ENCODE measurements around the gene ROCK2. TPM values are rescaled to one million over a fixed set of nuclear protein-coding genes. Genes with fewer than 3 reads are reported as not detected.

Gene ROCK2
- total RNA-seq, 2 donors from 2014 or later = 29.6 to 32.2 TPM

- H3K9me3 ChIP-seq = no peaks in the 10 kb centered on the region
- H3K27me3 ChIP-seq (replicated peaks; ENCODE audit: insufficient read depth) = no peaks in the 10 kb centered on the region
- DNase-seq (ENCODE audit: low spot score) = no peak
- no peak overlapping the region for H3K4me3 ChIP-seq
- no peaks in the 10 kb centered on the region for H3K36me3 ChIP-seq
- 72% methylated on average over 1 of the region's 1 CpG for WGBS
- no peak overlapping the region for H3K27ac ChIP-seq
- no peak for TF ChIP-seq CTCF (IDR thresholded peaks at IDR 0.05)
- TF ChIP-seq POLR2A (IDR thresholded peaks at IDR 0.05) = no peak
- TF ChIP-seq POLR2AphosphoS5 (IDR thresholded peaks at IDR 0.05) = no peak
- intact Hi-C loops (cut with DNase I) = no loop called here
- no peaks in the 10 kb centered on the region for H3K4me1 ChIP-seq (replicated peaks)
Measured at GRCh38 chr2:11228692-11229091, 115.7 kb downstream of the ROCK2 start.

- Histone ChIP-seq H3K27me3 (replicated peaks; ENCODE audit: insufficient read depth) (no peaks in the 10 kb centered on the region), H3K27ac (no peak overlapping the region), H3K36me3 (no peaks in the 10 kb centered on the region), H3K4me1 (replicated peaks) (no peaks in the 10 kb centered on the region), H3K9me3 (no peaks in the 10 kb centered on the region), H3K4me3 (no peak overlapping the region)
- no peak for TF ChIP-seq CTCF (IDR thresholded peaks at IDR 0.05)
- no peak for DNase-seq (ENCODE audit: low spot score)
- intact Hi-C loops (cut with DNase I) = no loop called here
Measured at GRCh38 chr2:11227595-11227994, 116.8 kb downstream of the ROCK2 start.

- no peaks in the 10 kb centered on the region for H3K27me3 ChIP-seq (replicated peaks; ENCODE audit: insufficient read depth)
- H3K36me3 ChIP-seq = peaks cover 0 to 3% of the 10 kb centered on the region in 2 donors
- H3K4me3 ChIP-seq = no peak overlapping the region
- TF ChIP-seq POLR2A (IDR thresholded peaks at IDR 0.05) (no peak), CTCF (IDR thresholded peaks at IDR 0.05) (no peak), POLR2AphosphoS5 (IDR thresholded peaks at IDR 0.05) (no peak)
- no peaks in the 10 kb centered on the region for H3K9me3 ChIP-seq
- DNase-seq (ENCODE audit: low spot score) = no peak
- no peaks in the 10 kb centered on the region for H3K4me1 ChIP-seq (replicated peaks)
- no peak overlapping the region for H3K27ac ChIP-seq
- intact Hi-C loops (cut with DNase I) = no loop called here
Measured at GRCh38 chr2:11224887-11225286, 119.5 kb downstream of the ROCK2 start.

GRCh38 chr2:11222845-11223244, 121.6 kb downstream of the ROCK2 start:
- no peaks in the 10 kb centered on the region for H3K27me3 ChIP-seq (replicated peaks; ENCODE audit: insufficient read depth)
- intact Hi-C loops (cut with DNase I) = no loop called here
- H3K4me1 ChIP-seq (replicated peaks) = no peaks in the 10 kb centered on the region
- peaks cover 0 to 3% of the 10 kb centered on the region in 2 donors for H3K36me3 ChIP-seq
- TF ChIP-seq POLR2A (IDR thresholded peaks at IDR 0.05) (no peak), POLR2AphosphoS5 (IDR thresholded peaks at IDR 0.05) (no peak), CTCF (IDR thresholded peaks at IDR 0.05) (no peak)
- DNase-seq (ENCODE audit: low spot score) = no peak
- no peaks in the 10 kb centered on the region for H3K9me3 ChIP-seq
- WGBS = 83% methylated on average over 5 of the region's 5 CpGs
- H3K4me3 ChIP-seq = no peak overlapping the region
- H3K27ac ChIP-seq = no peak overlapping the region

- H3K27ac ChIP-seq = no peak overlapping the region
- DNase-seq (ENCODE audit: low spot score) = no peak
- intact Hi-C loops (cut with DNase I) = no loop called here
- TF ChIP-seq CTCF (IDR thresholded peaks at IDR 0.05) (no peak), POLR2A (IDR thresholded peaks at IDR 0.05) (no peak), POLR2AphosphoS5 (IDR thresholded peaks at IDR 0.05) (no peak)
- H3K4me3 ChIP-seq = no peak overlapping the region
- peaks cover 0 to 3% of the 10 kb centered on the region in 2 donors for H3K36me3 ChIP-seq
- H3K9me3 ChIP-seq = no peaks in the 10 kb centered on the region
- H3K4me1 ChIP-seq (replicated peaks) = no peaks in the 10 kb centered on the region
- WGBS = 92% methylated on average over 2 of the region's 2 CpGs
- no peaks in the 10 kb centered on the region for H3K27me3 ChIP-seq (replicated peaks; ENCODE audit: insufficient read depth)
Measured at GRCh38 chr2:11220445-11220844, 124.0 kb downstream of the ROCK2 start.
